Lower leg skin (tissue), 3 donors: ENCODE measurements around the gene FHAD1.

Experiments
- POLR2A ChIP-seq, 2 donors: fragments of 450-650 bp; IDR thresholded peaks; one replicate each; pipeline ENCODE4 v1.6.1; 2016 to 2017; ENCODE audit warnings: antibody characterized with exemption in 2 of 2, mild to moderate bottlenecking in 1 of 2, moderate library complexity in 1 of 2
- TF ChIP-seq, protein P1 (sequence below), 3 donors: fragments of 450-650 bp; IDR thresholded peaks; one replicate each; pipeline ENCODE4 v1.5.1; 2016; ENCODE audit warnings: antibody characterized with exemption in 3 of 3, mild to moderate bottlenecking in 3 of 3, moderate library complexity in 2 of 3

DNA sequence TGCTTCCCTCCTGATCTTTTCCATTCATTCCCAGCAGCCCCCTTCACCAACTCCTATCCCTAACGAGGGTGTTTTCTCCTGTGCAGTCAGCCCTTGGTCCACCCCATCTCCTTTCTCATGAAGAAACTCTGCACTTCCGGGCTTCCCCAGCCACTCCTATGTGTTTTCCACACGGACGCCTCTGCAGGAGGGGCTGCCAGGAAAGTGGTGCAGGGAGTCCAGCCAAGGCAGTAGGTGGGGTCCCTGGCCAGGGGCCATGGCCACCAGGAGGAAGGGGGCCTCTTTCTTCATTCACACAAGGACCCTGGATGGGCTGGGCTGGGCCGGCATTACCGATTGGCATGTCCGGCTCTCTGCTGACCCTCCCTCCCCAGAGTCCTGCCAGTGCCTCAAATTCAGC, 89.8 kb downstream of the FHAD1 start:
- TF ChIP-seq, protein P1, sequence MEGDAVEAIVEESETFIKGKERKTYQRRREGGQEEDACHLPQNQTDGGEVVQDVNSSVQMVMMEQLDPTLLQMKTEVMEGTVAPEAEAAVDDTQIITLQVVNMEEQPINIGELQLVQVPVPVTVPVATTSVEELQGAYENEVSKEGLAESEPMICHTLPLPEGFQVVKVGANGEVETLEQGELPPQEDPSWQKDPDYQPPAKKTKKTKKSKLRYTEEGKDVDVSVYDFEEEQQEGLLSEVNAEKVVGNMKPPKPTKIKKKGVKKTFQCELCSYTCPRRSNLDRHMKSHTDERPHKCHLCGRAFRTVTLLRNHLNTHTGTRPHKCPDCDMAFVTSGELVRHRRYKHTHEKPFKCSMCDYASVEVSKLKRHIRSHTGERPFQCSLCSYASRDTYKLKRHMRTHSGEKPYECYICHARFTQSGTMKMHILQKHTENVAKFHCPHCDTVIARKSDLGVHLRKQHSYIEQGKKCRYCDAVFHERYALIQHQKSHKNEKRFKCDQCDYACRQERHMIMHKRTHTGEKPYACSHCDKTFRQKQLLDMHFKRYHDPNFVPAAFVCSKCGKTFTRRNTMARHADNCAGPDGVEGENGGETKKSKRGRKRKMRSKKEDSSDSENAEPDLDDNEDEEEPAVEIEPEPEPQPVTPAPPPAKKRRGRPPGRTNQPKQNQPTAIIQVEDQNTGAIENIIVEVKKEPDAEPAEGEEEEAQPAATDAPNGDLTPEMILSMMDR (IDR thresholded peaks at IDR 0.05): no peak
- TF ChIP-seq POLR2A (IDR thresholded peaks at IDR 0.05): no peak
